ENCODE results near the gene SCFD2.

SCFD2 gene

GRCh38 chr4:52915191-52915590 lies 450.7 kb downstream of the SCFD2 start:
- no peak for TF ChIP-seq CTCF (IDR thresholded peaks at IDR 0.05; ENCODE audit: extremely low read depth, missing control alignments)
- no peak for DNase-seq (ENCODE audit: low spot score)

GRCh38 chr4:52914051-52914605 lies 451.7 kb downstream of the SCFD2 start:
- DNase-seq (ENCODE audit: low spot score), result no peak
- no peak for TF ChIP-seq CTCF (IDR thresholded peaks at IDR 0.05; ENCODE audit: extremely low read depth, missing control alignments)

- TF ChIP-seq CTCF (IDR thresholded peaks at IDR 0.05; ENCODE audit: extremely low read depth, missing control alignments), result no peak
- DNase-seq (ENCODE audit: low spot score), result no peak
Observed at GRCh38 chr4:52912608-52913007, 453.3 kb downstream of the SCFD2 start.

- peak; percentile 63 for DNase-seq (ENCODE audit: low spot score)
- peak; percentile 82 for TF ChIP-seq CTCF (IDR thresholded peaks at IDR 0.05; ENCODE audit: extremely low read depth, missing control alignments)
Observed at GRCh38 chr4:52911684-52912294, 454.1 kb downstream of the SCFD2 start.

- DNase-seq (ENCODE audit: low spot score), result no peak
- no peak for TF ChIP-seq CTCF (IDR thresholded peaks at IDR 0.05; ENCODE audit: extremely low read depth, missing control alignments)
Observed at GRCh38 chr4:52910115-52910514, 455.7 kb downstream of the SCFD2 start.

GRCh38 chr4:52907510-52907909 lies 458.4 kb downstream of the SCFD2 start:
- DNase-seq (ENCODE audit: low spot score), result no peak
- TF ChIP-seq CTCF (IDR thresholded peaks at IDR 0.05; ENCODE audit: extremely low read depth, missing control alignments), result no peak

- no peak for TF ChIP-seq CTCF (IDR thresholded peaks at IDR 0.05; ENCODE audit: extremely low read depth, missing control alignments)
- no peak for DNase-seq (ENCODE audit: low spot score)
Observed at GRCh38 chr4:52904421-52904820, 461.4 kb downstream of the SCFD2 start.
